Pancreas (tissue), 10 donors: Measurements from ENCODE around the gene RADX. TPM values are rescaled to one million over a fixed set of nuclear protein-coding genes. Genes with fewer than 3 reads are reported as not detected.

Source experiments
- ATAC-seq, 4 donors: fragments of 200-7000 bp; cut with Tn5 transposase; one replicate each; pipeline versions ENCODE4 v1.8.0 to v1.9.1; 2020; ENCODE audit warnings: mild to moderate bottlenecking in 4 of 4, moderate library complexity in 4 of 4
- DNase-seq, 6 donors: peaks; one replicate each; pipeline ENCODE4 v3.0.0-alpha.2; 2020
- FAIRE-seq: peaks from 2 replicates; lab custom pipeline; 2012; peaks lifted over from hg19 to GRCh38; lab: Jason Lieb, UNC
- H3K27ac ChIP-seq, 4 donors: fragments of 200-600 bp; sonication (generic); 1 replicate in 3 of 4; 2 replicates in 1 of 4; pipeline versions ENCODE4 v1.5.0 to v1.8.0; 2020
- H3K27me3 ChIP-seq, 4 donors: fragments of 200-600 bp; one replicate each; pipeline ENCODE4 v1.8.0; 2021
- H3K36me3 ChIP-seq, 3 donors: fragments of 200-600 bp; sonication (generic) in 1 of 3; one replicate each; pipeline versions ENCODE4 v1.5.0 to v1.8.0; 2020 to 2021
- H3K4me1 ChIP-seq, 3 donors: fragments of 200-600 bp; one replicate each; pipeline ENCODE4 v1.8.0; 2021
- H3K4me3 ChIP-seq, 4 donors: fragments of 200-600 bp; sonication (generic) in 2 of 4; one replicate each; pipeline versions ENCODE4 v1.5.0 to v1.8.0; 2020 to 2021
- H3K9me3 ChIP-seq, 4 donors: fragments of 200-600 bp; one replicate each; pipeline ENCODE4 v1.8.0; 2021
- CTCF ChIP-seq, 4 donors: fragments of 200-600 bp; sonication (generic) in 3 of 4; IDR thresholded peaks; one replicate each; pipeline versions ENCODE4 v1.5.0 to v1.8.0; 2021; ENCODE audit warnings: antibody characterized with exemption in 4 of 4
- WGBS, 2 donors: extraction: QIAGEN DNeasy Blood & Tissue Kit; methylation state at CpG; one replicate each; pipeline ENCODE4 v1.1.7; 2013; 5-methylcytosine and 5-hydroxymethylcytosine counted together
- intact Hi-C, 3 donors: fragments of 100-400 bp; cut with DNase I; formaldehyde crosslinking; loops; one replicate each; pipeline versions ENCODE4 v1.11.1 to v1.14.2; 2022
- microRNA-seq, 2 donors: library from miRNA; unstranded; fragments of <30 nt; microRNA quantifications; one replicate each; pipeline versions ENCODE4 to v1.1.0, GENCODE V29; 2019 to 2020
- polyA plus RNA-seq, 2 donors: library from polyadenylated mRNA; stranded (reverse); fragments of 200-250 nt; gene quantifications; one replicate each; pipeline ENCODE4 v1.2.3, GENCODE V29; 2013
- total RNA-seq, 6 donors: library from RNA; stranded (reverse); fragmentation: NEBNext Ultra II Directional in 4 of 6; extraction: Animal tissue kit (Norgen Biotek cat#: 25700) in 4 of 6; gene quantifications; one replicate each; pipeline versions ENCODE4 v1.2.1 to v1.2.4, GENCODE V29; 2021 to 2023
- donor health status: healthy with polysubstance abuse.
- donor health status: DM: no; HTN: no; CAD: no; lungs with moderate emphysema.
- donor health status: DM: no; HTN: no; CAD: no.
- donor health status: control.
- donor health status: control.
- donor health status: Bipolar disorder and iron deficiency.
- donor health status: DM: yes; HTN: yes; CAD: no.
- donor health status: DM: no; HTN: no; CAD: no.
- donor health status: DM: no; HTN: no; CAD: no.
- donor health status: DM: yes; HTN: yes; CAD: no.

The RADX gene
- total and polyA plus RNA-seq, 8 donors: 0.74 to 21.4 (median 2.0) TPM

- 1 to 26% methylated on average over 69 to 79 of the region's 79 CpGs for WGBS, 2 donors
- intact Hi-C loops: no loop called here
- FAIRE-seq: no peak
- peak; percentile 73 to 90 (median 78) for DNase-seq
- H3K4me1 ChIP-seq: peaks cover 0 to 3% (median 0%) of the 10 kb centered on the region in 3 donors
- peak within 1 kb of the TSS; percentile 26 to 62 (median 54) for H3K4me3 ChIP-seq
- H3K9me3 ChIP-seq: no peaks in the 10 kb centered on the region
- peak; percentile 93 to 96 (median 93) for ATAC-seq
- TF ChIP-seq CTCF (IDR thresholded peaks at IDR 0.05): no peak
- H3K27me3 ChIP-seq: no peaks in the 10 kb centered on the region
- peak within 1 kb of the TSS; percentile 75 to 89 (median 84) for H3K27ac ChIP-seq
- no peaks in the 10 kb centered on the region for H3K36me3 ChIP-seq
Observed at GRCh38 chrX:106726485-106727437, 115.0 kb downstream of the RADX start, which contains the start of gene RNF128. TSS of gene RNF128 (plus strand) at chrX:106726701. CDS start at chrX:106726914, 213 bp downstream.

GRCh38 chrX:106728337-106728736 is 116.6 kb downstream of the RADX start:
- H3K4me3 ChIP-seq: peak overlapping the region in 2 of 4 donors; percentile 58 to 62
- no peaks in the 10 kb centered on the region for H3K27me3 ChIP-seq
- peaks cover 0 to 3% (median 0%) of the 10 kb centered on the region in 3 donors for H3K4me1 ChIP-seq
- DNase-seq (no peak), ATAC-seq (peak in 1 of 4 donors; percentile 1), FAIRE-seq (peak; percentile 67)
- no peaks in the 10 kb centered on the region for H3K36me3 ChIP-seq
- intact Hi-C loops: no loop called here
- no peak for TF ChIP-seq CTCF (IDR thresholded peaks at IDR 0.05)
- H3K9me3 ChIP-seq: no peaks in the 10 kb centered on the region
- peak overlapping the region in 2 of 4 donors; percentile 87 to 89 for H3K27ac ChIP-seq
- WGBS, 2 donors: 15 to 41% methylated on average over 2 of the region's 2 CpGs

Small RNA genes lying within 50 kb of the gene (microRNA-seq; reads per million reads assigned to microRNA genes)
- gene MIR548AN: 0 reads per million in 2 donors

Other genes with a start within 250 kb of the RADX start
- gene RNF128, start 114.7 kb downstream of the RADX start, total RNA-seq: 10 to 100 TPM in 4 of 6 donors, 1 to 10 TPM in 2; 9.5 to 17.0 (median 12.7) TPM
- gene RNF128, start 114.7 kb downstream of the RADX start, polyA plus RNA-seq: 10 to 100 TPM in 1 of 2 donors, 1 to 10 TPM in 1; 5.9 to 19.8 TPM
- 1 to 10 TPM; 3.8 to 8.9 (median 8.0) TPM for gene TBC1D8B, start 190.7 kb downstream of the RADX start, total RNA-seq
- gene TBC1D8B, start 190.7 kb downstream of the RADX start, polyA plus RNA-seq: 1 to 10 TPM; 3.4 to 4.9 TPM